Loucy (cell line): ENCODE measurements around the gene MAP7D1.

ENCODE experiments used
- EZH2phosphoT487 ChIP-seq: fragments of 200-600 bp; IDR thresholded peaks from 2 replicates; pipeline ENCODE4 v1.6.1; 2018; ENCODE audit warnings: antibody characterized with exemption, mild to moderate bottlenecking, moderate library complexity, borderline replicate concordance
- TF ChIP-seq, protein P1 (sequence below): fragments of 200-600 bp; sonication (generic); conservative IDR thresholded peaks from 2 replicates; pipeline ENCODE4 v1.5.1; 2014; ENCODE audit warnings: mild to moderate bottlenecking, antibody characterized with exemption, low read length

DNA sequence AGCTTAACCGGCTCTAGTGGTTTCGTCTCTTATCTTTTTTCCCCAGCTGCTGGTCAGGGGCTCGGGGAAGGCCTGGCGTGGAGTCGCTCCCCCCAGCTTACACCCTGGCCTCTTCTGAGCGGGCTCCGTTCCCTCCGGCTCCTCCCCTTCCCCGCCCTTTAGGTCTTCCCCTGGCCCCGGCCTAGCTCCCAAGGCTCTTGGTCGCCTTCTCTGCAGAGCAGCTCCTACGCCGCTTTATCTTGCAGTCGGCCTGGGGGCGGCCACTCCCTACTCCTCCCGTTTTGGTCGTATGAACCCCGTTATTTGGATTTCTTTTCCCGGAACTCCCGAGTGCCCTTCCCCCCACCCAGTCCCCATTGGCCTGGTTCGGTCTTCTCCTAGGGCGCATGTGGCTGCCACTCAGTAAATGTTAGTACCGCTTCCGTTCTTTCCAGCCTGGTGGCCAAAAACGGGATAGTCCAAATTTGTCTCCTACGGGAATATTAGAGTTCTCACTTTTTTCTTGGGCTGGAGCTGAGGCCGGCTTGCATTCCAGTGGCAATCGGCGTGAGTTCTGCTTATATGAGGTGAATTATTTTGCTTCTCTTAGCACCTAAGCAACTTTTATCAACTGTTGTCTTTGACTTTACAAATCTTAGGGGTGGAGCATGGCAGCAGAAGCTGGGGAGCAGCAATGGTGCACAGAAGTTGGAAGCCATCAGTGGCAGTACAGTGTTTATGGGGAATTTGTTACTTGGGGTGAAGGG is 68.8 kb downstream of the MAP7D1 start:
- TF ChIP-seq, protein P1, sequence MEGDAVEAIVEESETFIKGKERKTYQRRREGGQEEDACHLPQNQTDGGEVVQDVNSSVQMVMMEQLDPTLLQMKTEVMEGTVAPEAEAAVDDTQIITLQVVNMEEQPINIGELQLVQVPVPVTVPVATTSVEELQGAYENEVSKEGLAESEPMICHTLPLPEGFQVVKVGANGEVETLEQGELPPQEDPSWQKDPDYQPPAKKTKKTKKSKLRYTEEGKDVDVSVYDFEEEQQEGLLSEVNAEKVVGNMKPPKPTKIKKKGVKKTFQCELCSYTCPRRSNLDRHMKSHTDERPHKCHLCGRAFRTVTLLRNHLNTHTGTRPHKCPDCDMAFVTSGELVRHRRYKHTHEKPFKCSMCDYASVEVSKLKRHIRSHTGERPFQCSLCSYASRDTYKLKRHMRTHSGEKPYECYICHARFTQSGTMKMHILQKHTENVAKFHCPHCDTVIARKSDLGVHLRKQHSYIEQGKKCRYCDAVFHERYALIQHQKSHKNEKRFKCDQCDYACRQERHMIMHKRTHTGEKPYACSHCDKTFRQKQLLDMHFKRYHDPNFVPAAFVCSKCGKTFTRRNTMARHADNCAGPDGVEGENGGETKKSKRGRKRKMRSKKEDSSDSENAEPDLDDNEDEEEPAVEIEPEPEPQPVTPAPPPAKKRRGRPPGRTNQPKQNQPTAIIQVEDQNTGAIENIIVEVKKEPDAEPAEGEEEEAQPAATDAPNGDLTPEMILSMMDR = peak; percentile 45
- TF ChIP-seq EZH2phosphoT487 = no peak
